ENCODE results near the gene AHNAK.
"Not testable (repeated sequence)": the region's sequence is repeated elsewhere in the genome, so short reads cannot be mapped to it uniquely, and the experiment has no call there.

The AHNAK gene

GRCh38 chr11:62514151-62514550 lies 32.5 kb downstream of the AHNAK start:
- DNase-seq = no peak

GRCh38 chr11:62513626-62514025 lies 33.0 kb downstream of the AHNAK start:
- no peak for DNase-seq

- no peak for DNase-seq
Observed at GRCh38 chr11:62512961-62513360, 33.6 kb downstream of the AHNAK start.

GRCh38 chr11:62508336-62509058 lies 38.1 kb downstream of the AHNAK start:
- no peak for DNase-seq

- DNase-seq = no peak
Observed at GRCh38 chr11:62507125-62507422, 39.5 kb downstream of the AHNAK start.

- no peak for DNase-seq
Observed at GRCh38 chr11:62506413-62507124, 40.0 kb downstream of the AHNAK start.

GRCh38 chr11:62505440-62506091 lies 41.0 kb downstream of the AHNAK start:
- no peak for DNase-seq

GRCh38 chr11:62505059-62505439 lies 41.6 kb downstream of the AHNAK start:
- no peak for DNase-seq

- DNase-seq = no peak
Observed at GRCh38 chr11:62504158-62504973, 42.2 kb downstream of the AHNAK start.

- no peak for DNase-seq
Observed at GRCh38 chr11:62502030-62502730, 44.4 kb downstream of the AHNAK start.

- no peak for DNase-seq
Observed at GRCh38 chr11:62501432-62501891, 45.1 kb downstream of the AHNAK start.

- DNase-seq = no peak
Observed at GRCh38 chr11:62500650-62501030, 46.0 kb downstream of the AHNAK start.

GRCh38 chr11:62499944-62500649 lies 46.5 kb downstream of the AHNAK start:
- DNase-seq = no peak

- not testable (repeated sequence) for DNase-seq
Observed at GRCh38 chr11:62499311-62499943, 47.2 kb downstream of the AHNAK start.

- no peak for DNase-seq
Observed at GRCh38 chr11:62498492-62499286, 47.9 kb downstream of the AHNAK start.

GRCh38 chr11:62498031-62498430 lies 48.6 kb downstream of the AHNAK start:
- no peak for DNase-seq

- no peak for DNase-seq
Observed at GRCh38 chr11:62497132-62497801, 49.3 kb downstream of the AHNAK start.

- DNase-seq = no peak
Observed at GRCh38 chr11:62496676-62497075, 49.9 kb downstream of the AHNAK start.

GRCh38 chr11:62494246-62494645 lies 52.4 kb downstream of the AHNAK start:
- DNase-seq = no peak

- DNase-seq = no peak
Observed at GRCh38 chr11:62493801-62494200, 52.8 kb downstream of the AHNAK start.
